Spinal cord (tissue), 10 donors: ENCODE results near the gene LRP1B. TPM values are rescaled to one million over a fixed set of nuclear protein-coding genes. Genes with fewer than 3 reads are reported as not detected.

Experiments
- DNase-seq, 6 donors: peaks; one replicate each; pipeline versions ENCODE4 v3.0.0 to v3.0.0-alpha.2; 2013 to 2015; ENCODE audit warnings: low spot score in 6 of 6, low read depth in 4 of 6
- H3K27ac ChIP-seq: one replicate; pipeline ENCODE4 v1.5.1; 2013; ENCODE audit warnings: low read depth, low read length, control low read depth
- H3K27me3 ChIP-seq: one replicate; pipeline ENCODE4 v1.6.1; 2013; ENCODE audit warnings: low read length; ENCODE audit not compliant: control insufficient read depth, insufficient read depth
- H3K36me3 ChIP-seq: one replicate; pipeline ENCODE4 v1.6.1; 2013; ENCODE audit warnings: low read length; ENCODE audit not compliant: control insufficient read depth, insufficient read depth
- H3K4me1 ChIP-seq: one replicate; pipeline ENCODE4 v1.6.1; 2013; ENCODE audit warnings: low read length; ENCODE audit not compliant: control insufficient read depth, insufficient read depth
- H3K4me3 ChIP-seq: one replicate; pipeline ENCODE4 v1.5.1; 2013; ENCODE audit warnings: low read depth, low read length, control low read depth
- H3K9me3 ChIP-seq: one replicate; pipeline ENCODE4 v1.6.1; 2013; ENCODE audit warnings: low read length; ENCODE audit not compliant: control insufficient read depth, insufficient read depth
- WGBS: methylation state at CpG from one replicate; pipeline ENCODE4 v1.1.5; 2013; ENCODE audit warnings: missing lambda C conversion rate; ENCODE audit not compliant: insufficient coverage; 5-methylcytosine and 5-hydroxymethylcytosine counted together
- polyA plus RNA-seq, 2 donors: library from polyadenylated mRNA; unstranded; fragments of 120-200 nt; gene quantifications; one replicate each; pipeline ENCODE4 v1.2.1, GENCODE V29; 2013; ENCODE audit not compliant: insufficient read length in 2 of 2
- total RNA-seq, 2 donors: library from RNA; depleted of rRNA in 1 of 2; stranded (reverse); fragments of 120-200 nt in 1 of 2; fragments of >200 nt in 1 of 2; gene quantifications; one replicate each; pipeline versions ENCODE4 v1.2.3 to v1.2.4, GENCODE V29; 2013 to 2014
- donor health status: healthy.

The LRP1B gene
- total and polyA plus RNA-seq, 4 donors, result 22.1 to 70.2 (median 32.1) TPM

- Histone ChIP-seq H3K9me3 (no peaks in the 10 kb centered on the region), H3K27me3 (no peaks in the 10 kb centered on the region), H3K4me1 (no peaks in the 10 kb centered on the region), H3K27ac (no peak overlapping the region), H3K36me3 (no peaks in the 10 kb centered on the region), H3K4me3 (no peak overlapping the region)
- DNase-seq, result no peak
- 43% methylated on average over 1 of the region's 1 CpG for WGBS
These were observed 97.4 kb downstream of the LRP1B start for GRCh38 chr2:142033393-142033792.

- H3K36me3 ChIP-seq, result no peaks in the 10 kb centered on the region
- H3K4me3 ChIP-seq, result no peak overlapping the region
- no peak overlapping the region for H3K27ac ChIP-seq
- no peak for DNase-seq
- H3K9me3 ChIP-seq, result no peaks in the 10 kb centered on the region
- WGBS, result no CpG with 5 or more reads among the region's 3 CpGs
- no peaks in the 10 kb centered on the region for H3K27me3 ChIP-seq
- H3K4me1 ChIP-seq, result no peaks in the 10 kb centered on the region
These were observed 99.2 kb downstream of the LRP1B start for GRCh38 chr2:142031656-142032055.

DNA sequence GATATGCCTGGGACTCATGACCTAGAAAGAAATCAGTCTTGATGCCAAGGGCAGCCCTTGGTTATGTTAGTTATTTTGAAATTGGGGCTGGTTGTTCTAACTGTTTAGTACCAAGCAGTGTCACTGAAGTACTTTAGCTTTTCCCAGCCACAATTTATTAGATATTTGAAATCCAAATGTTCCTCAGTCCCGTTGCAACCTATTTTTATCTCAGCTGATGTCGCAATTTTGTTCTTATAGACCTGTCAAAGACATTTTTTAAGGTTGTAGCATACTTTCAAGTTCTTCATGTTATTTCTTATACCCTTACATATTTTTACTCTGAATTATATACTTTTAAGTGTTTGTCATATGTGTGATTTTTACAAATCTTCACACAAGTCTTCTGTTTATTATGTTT is 100.1 kb downstream of the LRP1B start:
- WGBS, result no CpG with 5 or more reads among the region's 2 CpGs
- no peak overlapping the region for H3K4me3 ChIP-seq
- no peaks in the 10 kb centered on the region for H3K9me3 ChIP-seq
- H3K36me3 ChIP-seq, result no peaks in the 10 kb centered on the region
- DNase-seq, result no peak
- H3K4me1 ChIP-seq, result no peaks in the 10 kb centered on the region
- H3K27ac ChIP-seq, result no peak overlapping the region
- no peaks in the 10 kb centered on the region for H3K27me3 ChIP-seq

DNA sequence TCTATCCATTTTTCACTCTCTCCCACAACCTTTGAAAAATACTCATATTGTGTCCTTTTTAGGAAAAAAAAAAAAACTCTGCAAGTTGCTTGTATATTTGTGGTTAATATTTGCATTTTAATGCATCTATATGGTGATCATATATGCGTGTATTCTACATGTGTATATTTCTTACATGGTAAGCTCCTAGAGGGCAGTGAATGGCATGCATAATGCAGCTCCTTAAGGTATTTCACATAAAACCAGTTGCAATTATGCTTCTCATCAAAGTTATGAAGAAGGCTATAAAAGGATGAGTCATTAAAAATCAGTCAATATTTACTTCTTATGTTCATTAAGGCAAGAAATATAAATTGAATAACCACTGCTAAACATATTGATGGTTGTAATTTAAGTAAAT is 100.8 kb downstream of the LRP1B start:
- DNase-seq, result no peak
- no peaks in the 10 kb centered on the region for H3K36me3 ChIP-seq
- no peak overlapping the region for H3K27ac ChIP-seq
- no peak overlapping the region for H3K4me3 ChIP-seq
- no peaks in the 10 kb centered on the region for H3K9me3 ChIP-seq
- no CpG with 5 or more reads among the region's 1 CpG for WGBS
- no peaks in the 10 kb centered on the region for H3K4me1 ChIP-seq
- H3K27me3 ChIP-seq, result no peaks in the 10 kb centered on the region

- H3K27ac ChIP-seq, result no peak overlapping the region
- no peaks in the 10 kb centered on the region for H3K4me1 ChIP-seq
- no peaks in the 10 kb centered on the region for H3K27me3 ChIP-seq
- H3K9me3 ChIP-seq, result no peaks in the 10 kb centered on the region
- no peak for DNase-seq
- no peaks in the 10 kb centered on the region for H3K36me3 ChIP-seq
- no CpG with 5 or more reads among the region's 1 CpG for whole genome bisulfite sequencing
- no peak overlapping the region for H3K4me3 ChIP-seq
These were observed 105.4 kb downstream of the LRP1B start for GRCh38 chr2:142025394-142025793.

GRCh38 chr2:142020368-142020767 is 110.4 kb downstream of the LRP1B start:
- H3K9me3 ChIP-seq, result no peaks in the 10 kb centered on the region
- no CpG with 5 or more reads among the region's 1 CpG for WGBS

GRCh38 chr2:142014536-142014935 is 116.3 kb downstream of the LRP1B start:
- Histone ChIP-seq H3K9me3 (no peaks in the 10 kb centered on the region), H3K4me1 (no peaks in the 10 kb centered on the region), H3K36me3 (no peaks in the 10 kb centered on the region), H3K27ac (no peak overlapping the region), H3K27me3 (no peaks in the 10 kb centered on the region), H3K4me3 (no peak overlapping the region)
- no peak for DNase-seq
- WGBS, result no CpG with 5 or more reads among the region's 1 CpG

More at GRCh38 chr2:142020368-142020767, 110.4 kb downstream of the LRP1B start:
- Histone ChIP-seq H3K27ac (no peak overlapping the region), H3K4me1 (no peaks in the 10 kb centered on the region), H3K27me3 (no peaks in the 10 kb centered on the region), H3K4me3 (no peak overlapping the region), H3K36me3 (no peaks in the 10 kb centered on the region)
- no peak for DNase-seq

DNA sequence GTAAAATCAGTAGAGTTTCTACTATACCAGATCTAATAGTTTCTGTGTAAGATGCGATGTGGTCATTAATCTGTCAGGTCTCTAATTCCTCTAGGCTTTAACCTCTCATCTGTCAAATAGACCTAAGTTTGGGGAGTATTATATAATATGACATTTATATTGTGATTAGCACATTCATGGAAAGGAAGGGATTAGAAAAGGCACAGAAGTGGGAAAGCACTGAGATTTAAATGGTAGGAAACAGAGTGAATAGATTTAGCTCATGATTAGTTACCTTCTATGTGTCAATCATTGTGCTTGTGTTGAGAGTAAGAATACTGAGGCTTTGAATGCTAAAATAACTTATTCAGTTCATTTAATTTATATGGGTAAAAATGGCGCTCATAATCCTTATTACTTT is 118.0 kb downstream of the LRP1B start:
- no peak for DNase-seq
- no CpG with 5 or more reads among the region's 2 CpGs for WGBS

GRCh38 chr2:142010477-142011270 is 120.1 kb downstream of the LRP1B start:
- DNase-seq, result no peak
- no peaks in the 10 kb centered on the region for H3K4me1 ChIP-seq
- no peak overlapping the region for H3K27ac ChIP-seq
- H3K36me3 ChIP-seq, result no peaks in the 10 kb centered on the region
- H3K4me3 ChIP-seq, result no peak overlapping the region
- no peaks in the 10 kb centered on the region for H3K27me3 ChIP-seq
- no peaks in the 10 kb centered on the region for H3K9me3 ChIP-seq
- WGBS, result no CpG with 5 or more reads among the region's 11 CpGs

More for the DNA sequence above, 118.0 kb downstream of the LRP1B start:
- no peaks in the 10 kb centered on the region for H3K36me3 ChIP-seq
- H3K9me3 ChIP-seq, result no peaks in the 10 kb centered on the region
- no peak overlapping the region for H3K4me3 ChIP-seq
- H3K27me3 ChIP-seq, result no peaks in the 10 kb centered on the region
- no peak overlapping the region for H3K27ac ChIP-seq
- H3K4me1 ChIP-seq, result no peaks in the 10 kb centered on the region

DNA sequence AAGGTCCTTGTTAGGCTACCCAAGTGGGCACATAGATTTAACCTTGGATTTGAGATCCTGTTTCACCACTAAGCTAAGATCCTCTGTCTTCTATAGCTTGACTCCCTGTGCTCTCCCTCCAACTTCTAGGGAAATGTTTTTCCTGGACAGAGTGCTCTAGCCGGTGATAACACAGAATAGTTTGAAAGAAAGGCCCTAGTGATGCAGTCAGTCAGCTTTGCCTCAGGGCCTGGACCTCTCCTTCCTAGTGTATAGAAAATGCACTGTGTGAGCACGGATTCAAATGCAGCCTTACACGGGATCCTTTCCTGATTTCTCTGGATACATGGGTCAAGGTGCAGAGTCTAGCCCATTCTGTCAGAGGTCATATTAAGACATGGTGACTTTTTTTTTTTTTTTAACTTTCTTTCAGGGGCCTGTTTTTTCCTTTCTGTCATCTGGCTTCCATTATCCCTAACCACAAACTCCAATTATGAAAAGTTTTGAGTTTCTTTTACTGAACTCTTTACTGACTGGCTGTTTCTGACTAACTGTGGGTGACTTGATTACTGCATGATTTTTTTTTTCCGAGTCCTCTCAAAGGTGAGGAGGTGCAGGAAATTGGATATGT is 122.6 kb downstream of the LRP1B start:
- Histone ChIP-seq H3K27me3 (no peaks in the 10 kb centered on the region), H3K27ac (no peak overlapping the region), H3K4me3 (no peak overlapping the region), H3K9me3 (no peaks in the 10 kb centered on the region), H3K4me1 (no peaks in the 10 kb centered on the region), H3K36me3 (no peaks in the 10 kb centered on the region)
- WGBS, result 75% methylated on average over 2 of the region's 4 CpGs
- peak in 1 of 6 donors; percentile 7 for DNase-seq
